Fibroblast of lung (primary cell): ENCODE measurements around the gene TFB2M. TPM values are rescaled to one million over a fixed set of nuclear protein-coding genes. Genes with fewer than 3 reads are reported as not detected.
"Not testable (repeated sequence)": the region's sequence is repeated elsewhere in the genome, so short reads cannot be mapped to it uniquely, and the experiment has no call there.

Experiments used
- DNase-seq, 2 donors: peaks; one replicate each; pipeline versions ENCODE4 v3.0.0 to v3.0.0-alpha.2; 2010; ENCODE audit warnings: low read depth in 2 of 2
- H2AFZ ChIP-seq: 2 replicates; pipeline ENCODE4 v1.5.1; 2012; ENCODE audit warnings: low read length, control low read depth, inconsistent platforms
- H3K27ac ChIP-seq: 2 replicates; pipeline ENCODE4 v1.5.1; 2011; ENCODE audit warnings: low read length, control low read depth; ENCODE audit not compliant: insufficient read depth
- H3K27me3 ChIP-seq: 2 replicates; pipeline ENCODE4 v1.5.1; 2011; ENCODE audit warnings: mild to moderate bottlenecking, low read length; ENCODE audit not compliant: control insufficient read depth, insufficient read depth
- H3K36me3 ChIP-seq: 2 replicates; pipeline ENCODE4 v1.5.1; 2011; ENCODE audit warnings: low read length; ENCODE audit not compliant: control insufficient read depth, insufficient read depth
- H3K4me1 ChIP-seq: 2 replicates; pipeline ENCODE4 v1.5.1; 2011; ENCODE audit warnings: low read length; ENCODE audit not compliant: control insufficient read depth, insufficient read depth; ENCODE audit errors: extremely low read depth
- H3K4me2 ChIP-seq: 2 replicates; pipeline ENCODE4 v1.5.1; 2011; ENCODE audit warnings: low read length, control low read depth; ENCODE audit not compliant: insufficient read depth; ENCODE audit errors: extremely low read depth
- H3K4me3 ChIP-seq, 4 experiments: fragments of 200-600 bp in 1 of 4; sonication (generic) in 1 of 4; replicated peaks in 1 of 4; 2 replicates each; pipeline ENCODE4 v1.5.1; 2011 to 2016; ENCODE audit warnings: low read length in 4 of 4, low read depth in 3 of 4, mild to moderate bottlenecking in 3 of 4, control low read depth in 2 of 4, inconsistent platforms in 1 of 4, mixed read lengths in 1 of 4; ENCODE audit not compliant: insufficient read depth in 1 of 4; ENCODE audit errors: control extremely low read depth in 1 of 4
- H3K79me2 ChIP-seq: 2 replicates; pipeline ENCODE4 v1.5.1; 2012; ENCODE audit warnings: mild to moderate bottlenecking, low read length, inconsistent platforms; ENCODE audit not compliant: control insufficient read depth, insufficient read depth
- H3K9ac ChIP-seq: 2 replicates; pipeline ENCODE4 v1.5.1; 2011; ENCODE audit warnings: mild to moderate bottlenecking, low read length, control low read depth; ENCODE audit not compliant: insufficient read depth
- H3K9me3 ChIP-seq: 2 replicates; pipeline ENCODE4 v1.5.1; 2012; ENCODE audit warnings: low read depth, low read length; ENCODE audit not compliant: control insufficient read depth, insufficient read depth
- H4K20me1 ChIP-seq: 2 replicates; pipeline ENCODE4 v1.5.1; 2011; ENCODE audit warnings: low read length; ENCODE audit not compliant: control insufficient read depth, insufficient read depth; ENCODE audit errors: extremely low read depth
- CTCF ChIP-seq, 2 donors: IDR thresholded peaks in 1 of 2; conservative IDR thresholded peaks in 1 of 2; 1 replicate in 1 of 2; 2 replicates in 1 of 2; pipeline ENCODE4 v1.5.1; 2011 to 2012; ENCODE audit warnings: low read length in 2 of 2, control low read depth in 1 of 2, inconsistent platforms in 1 of 2, low read depth in 1 of 2, mild to moderate bottlenecking in 1 of 2
- EZH2 ChIP-seq: IDR thresholded peaks from 2 replicates; pipeline ENCODE4 v1.5.1; 2012; ENCODE audit warnings: low read length, control low read depth, mild to moderate bottlenecking; ENCODE audit errors: missing control alignments
- polyA plus RNA-seq, 2 donors: library from polyadenylated mRNA; depleted of rRNA in 1 of 2; stranded (reverse) in 1 of 2; unstranded in 1 of 2; fragments of >200 nt; gene quantifications; 2 replicates each; pipeline ENCODE4 v1.2.1, GENCODE V29; 2011 to 2012; ENCODE audit warnings: missing spikeins in 1 of 2
- total RNA-seq: library from RNA; depleted of rRNA; stranded (reverse); fragments of >200 nt; gene quantifications from 2 replicates; pipeline ENCODE4 v1.2.1, GENCODE V29; 2014

The TFB2M gene
- total and polyA plus RNA-seq, 2 donors (not counting 1 experiment from before 2014, with no cell fraction given) = 15.9 to 20.1 TPM

GRCh38 chr1:246571953-246572352 lies 5.9 kb upstream of the TFB2M start:
- Histone ChIP-seq H3K4me1 (peaks cover 7% of the 10 kb centered on the region), H3K27ac (no peak overlapping the region), H3K27me3 (no peaks in the 10 kb centered on the region), H3K36me3 (no peaks in the 10 kb centered on the region), H3K4me2 (no peak overlapping the region), H3K9ac (no peak overlapping the region), H3K79me2 (peaks cover 92% of the 10 kb centered on the region), H3K9me3 (no peaks in the 10 kb centered on the region), H4K20me1 (no peaks in the 10 kb centered on the region), H2AFZ (no peak overlapping the region), H3K4me3 (no peak overlapping the region)
- no peak for TF ChIP-seq EZH2
- TF ChIP-seq CTCF (conservative IDR thresholded peaks at IDR 0.05 in 1 of 2, IDR thresholded peaks at IDR 0.05 in 1 of 2; ENCODE audit: low read depth in 1 of 2, low read length in 2 of 2) = no peak
- no peak for DNase-seq

GRCh38 chr1:246571309-246571708 lies 5.2 kb upstream of the TFB2M start:
- not testable (repeated sequence) for H3K27me3 ChIP-seq, H3K9me3 ChIP-seq, H3K36me3 ChIP-seq, H3K9ac ChIP-seq, H3K4me3 ChIP-seq, DNase-seq, H4K20me1 ChIP-seq, H3K27ac ChIP-seq, H3K4me1 ChIP-seq, H2AFZ ChIP-seq, H3K4me2 ChIP-seq
- H3K79me2 ChIP-seq = peaks cover 91% of the 10 kb centered on the region

- H3K4me2 ChIP-seq = peak overlapping the region; percentile 30
- H3K79me2 ChIP-seq = peaks cover 88% of the 10 kb centered on the region
- no peaks in the 10 kb centered on the region for H3K9me3 ChIP-seq
- H4K20me1 ChIP-seq = no peaks in the 10 kb centered on the region
- H3K9ac ChIP-seq = no peak overlapping the region
- H3K4me3 ChIP-seq = no peak overlapping the region
- TF ChIP-seq EZH2 (no peak), CTCF (conservative IDR thresholded peaks at IDR 0.05 in 1 of 2, IDR thresholded peaks at IDR 0.05 in 1 of 2; ENCODE audit: low read depth in 1 of 2, low read length in 2 of 2) (no peak)
- no peak overlapping the region for H2AFZ ChIP-seq
- no peaks in the 10 kb centered on the region for H3K27me3 ChIP-seq
- no peak for DNase-seq
- H3K36me3 ChIP-seq = no peaks in the 10 kb centered on the region
- H3K4me1 ChIP-seq = peaks cover 7% of the 10 kb centered on the region
- H3K27ac ChIP-seq = peak overlapping the region; percentile 35
Observed at GRCh38 chr1:246569248-246570238, 3.5 kb upstream of the TFB2M start.
